ENCODE data around the gene NR6A1. TPM values are rescaled to one million over a fixed set of nuclear protein-coding genes. Genes with fewer than 3 reads are reported as not detected.

The NR6A1 gene
- total RNA-seq, 1 experiment from 2014 or later, result 0.77 TPM

DNA sequence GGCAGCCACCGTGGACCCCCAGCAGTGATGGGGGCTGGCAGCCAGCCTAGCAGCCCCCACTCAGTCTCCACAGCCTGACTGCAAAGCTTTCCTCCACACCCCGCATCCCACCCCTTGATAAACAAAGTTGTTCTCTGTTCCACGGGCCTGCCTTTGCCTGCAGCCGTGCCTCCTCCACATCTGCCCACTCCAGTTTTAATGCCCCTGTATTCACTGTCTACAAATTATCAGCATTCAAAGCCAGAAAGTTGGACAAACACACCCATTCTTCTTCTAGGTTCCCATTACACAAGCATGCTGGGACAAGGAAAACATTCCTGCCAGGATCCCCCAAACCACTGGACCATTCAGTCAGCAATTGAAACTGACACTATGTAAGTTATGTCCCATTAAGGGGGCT lies 240.9 kb downstream of the NR6A1 start:
- H3K27me3 ChIP-seq (ENCODE audit: low read length), result no peaks in the 10 kb centered on the region
- no peak overlapping the region for H3K4me3 ChIP-seq (ENCODE audit: low read length)
- no peak for ATAC-seq
- H3K9me2 ChIP-seq (replicated peaks; ENCODE audit: low read length), result no peaks in the 10 kb centered on the region
- no peaks in the 10 kb centered on the region for H3K9me3 ChIP-seq (ENCODE audit: low read length)
- no peaks in the 10 kb centered on the region for H3K36me3 ChIP-seq (ENCODE audit: low read depth, low read length)
- no peaks in the 10 kb centered on the region for H3F3A ChIP-seq (ENCODE audit: low read length, unreplicated experiment)
- H3K9ac ChIP-seq (ENCODE audit: low read length), result no peak overlapping the region
- H3K27ac ChIP-seq (ENCODE audit: low read length), result no peak overlapping the region
- no peak overlapping the region for H2AFZ ChIP-seq (ENCODE audit: low read length)
- intact Hi-C loops (cut with micrococcal nuclease), result no loop called here
- ChIA-PET POLR2A (ENCODE audit: unreplicated experiment) (no interaction called here), CTCF (no interaction called here)
- no peak for DNase-seq
- H3K4me1 ChIP-seq (ENCODE audit: insufficient read depth, low read length), result peaks cover 7% of the 10 kb centered on the region
- H3K4me2 ChIP-seq (ENCODE audit: low read length), result no peak overlapping the region
- no peaks in the 10 kb centered on the region for H4K20me1 ChIP-seq (ENCODE audit: low read length)
- no peaks in the 10 kb centered on the region for H3K79me2 ChIP-seq (ENCODE audit: low read length)
- TF ChIP-seq, protein P1, sequence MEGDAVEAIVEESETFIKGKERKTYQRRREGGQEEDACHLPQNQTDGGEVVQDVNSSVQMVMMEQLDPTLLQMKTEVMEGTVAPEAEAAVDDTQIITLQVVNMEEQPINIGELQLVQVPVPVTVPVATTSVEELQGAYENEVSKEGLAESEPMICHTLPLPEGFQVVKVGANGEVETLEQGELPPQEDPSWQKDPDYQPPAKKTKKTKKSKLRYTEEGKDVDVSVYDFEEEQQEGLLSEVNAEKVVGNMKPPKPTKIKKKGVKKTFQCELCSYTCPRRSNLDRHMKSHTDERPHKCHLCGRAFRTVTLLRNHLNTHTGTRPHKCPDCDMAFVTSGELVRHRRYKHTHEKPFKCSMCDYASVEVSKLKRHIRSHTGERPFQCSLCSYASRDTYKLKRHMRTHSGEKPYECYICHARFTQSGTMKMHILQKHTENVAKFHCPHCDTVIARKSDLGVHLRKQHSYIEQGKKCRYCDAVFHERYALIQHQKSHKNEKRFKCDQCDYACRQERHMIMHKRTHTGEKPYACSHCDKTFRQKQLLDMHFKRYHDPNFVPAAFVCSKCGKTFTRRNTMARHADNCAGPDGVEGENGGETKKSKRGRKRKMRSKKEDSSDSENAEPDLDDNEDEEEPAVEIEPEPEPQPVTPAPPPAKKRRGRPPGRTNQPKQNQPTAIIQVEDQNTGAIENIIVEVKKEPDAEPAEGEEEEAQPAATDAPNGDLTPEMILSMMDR (conservative IDR thresholded peaks at IDR 0.05; ENCODE audit: low read depth, low read length), result no peak
- TF ChIP-seq EZH2phosphoT487 (IDR thresholded peaks at IDR 0.05; ENCODE audit: borderline replicate concordance, low read length), result no peak
- TF ChIP-seq EZH2 (IDR thresholded peaks at IDR 0.05; ENCODE audit: low read length, unreplicated experiment), result no peak
- no TSS peak for BruUV-seq (replicated peaks)

DNA sequence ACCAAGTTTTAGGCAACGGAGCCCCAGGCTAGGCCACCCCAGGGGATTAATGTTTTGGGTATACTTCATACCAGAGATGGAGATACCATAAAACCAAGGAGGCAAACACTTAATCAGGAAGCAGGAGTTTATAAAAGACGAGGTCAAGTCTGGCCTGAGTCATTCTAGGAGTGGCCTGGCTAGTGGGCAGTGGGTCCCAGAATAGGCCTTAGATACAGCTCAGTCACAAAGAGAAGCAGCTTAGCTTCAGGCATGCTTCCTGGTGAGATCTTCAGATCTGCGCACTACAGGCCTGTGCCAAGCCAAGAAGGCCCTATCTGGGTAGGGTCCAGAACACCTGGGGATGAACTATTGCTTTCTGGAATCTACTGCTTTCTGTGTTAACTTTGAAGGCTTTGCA lies 243.3 kb downstream of the NR6A1 start:
- BruUV-seq (replicated peaks), result no TSS peak
- Histone ChIP-seq H3K4me3 (ENCODE audit: low read length) (no peak overlapping the region), H3K9me3 (ENCODE audit: low read length) (no peaks in the 10 kb centered on the region), H3K36me3 (ENCODE audit: low read depth, low read length) (no peaks in the 10 kb centered on the region), H3K27me3 (ENCODE audit: low read length) (no peaks in the 10 kb centered on the region), H3K4me1 (ENCODE audit: insufficient read depth, low read length) (peaks cover 7% of the 10 kb centered on the region), H4K20me1 (ENCODE audit: low read length) (no peaks in the 10 kb centered on the region), H3K9me2 (replicated peaks; ENCODE audit: low read length) (no peaks in the 10 kb centered on the region), H3K27ac (ENCODE audit: low read length) (no peak overlapping the region), H3K79me2 (ENCODE audit: low read length) (no peaks in the 10 kb centered on the region), H3K9ac (ENCODE audit: low read length) (no peak overlapping the region), H2AFZ (ENCODE audit: low read length) (no peak overlapping the region), H3F3A (ENCODE audit: low read length, unreplicated experiment) (no peaks in the 10 kb centered on the region), H3K4me2 (ENCODE audit: low read length) (no peak overlapping the region)
- intact Hi-C loops (cut with micrococcal nuclease), result no loop called here
- CTCF ChIA-PET, result interaction anchor here (0.5 kb wide), 1 partner anchor 476 kb away, joined by 8 read pairs; no protein-coding TSS in a partner anchor
- peak; percentile 10 for DNase-seq
- POLR2A ChIA-PET (ENCODE audit: unreplicated experiment), result no interaction called here
- TF ChIP-seq, protein P1 (conservative IDR thresholded peaks at IDR 0.05; ENCODE audit: low read depth, low read length), result no peak
- TF ChIP-seq EZH2phosphoT487 (IDR thresholded peaks at IDR 0.05; ENCODE audit: borderline replicate concordance, low read length), result no peak
- no peak for TF ChIP-seq EZH2 (IDR thresholded peaks at IDR 0.05; ENCODE audit: low read length, unreplicated experiment)
- peak; percentile 99 for ATAC-seq

DNA sequence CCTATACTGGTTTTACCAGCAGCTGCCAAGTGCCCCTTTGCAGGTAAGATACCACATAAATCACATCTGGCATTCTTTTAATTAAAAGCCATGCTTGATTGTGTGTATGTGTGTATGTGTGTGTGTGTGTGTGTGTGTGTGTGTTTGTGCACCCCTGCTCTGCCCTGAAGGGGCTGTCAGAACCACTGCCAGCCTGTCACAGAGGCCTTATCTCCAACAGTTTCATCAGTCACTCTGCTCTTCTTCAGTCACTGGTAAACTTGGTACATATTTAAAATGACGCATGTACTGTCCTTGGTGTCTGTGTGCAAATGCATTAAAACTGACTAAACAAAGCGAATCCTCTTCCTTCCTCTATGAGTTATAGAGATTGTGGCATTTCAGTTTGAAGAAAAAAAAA lies 244.9 kb downstream of the NR6A1 start:
- CTCF ChIA-PET, result no interaction called here
- no peaks in the 10 kb centered on the region for H3K9me2 ChIP-seq (replicated peaks; ENCODE audit: low read length)

More for the DNA sequence above, 244.9 kb downstream of the NR6A1 start:
- intact Hi-C loops (cut with micrococcal nuclease), result no loop called here
- no TSS peak for BruUV-seq (replicated peaks)
- Histone ChIP-seq H3K36me3 (ENCODE audit: low read depth, low read length) (no peaks in the 10 kb centered on the region), H3K27ac (ENCODE audit: low read length) (no peak overlapping the region), H4K20me1 (ENCODE audit: low read length) (no peaks in the 10 kb centered on the region), H3K4me2 (ENCODE audit: low read length) (no peak overlapping the region), H3K79me2 (ENCODE audit: low read length) (no peaks in the 10 kb centered on the region), H3K9ac (ENCODE audit: low read length) (no peak overlapping the region), H3F3A (ENCODE audit: low read length, unreplicated experiment) (no peaks in the 10 kb centered on the region), H3K9me3 (ENCODE audit: low read length) (no peaks in the 10 kb centered on the region), H3K4me3 (ENCODE audit: low read length) (no peak overlapping the region), H3K27me3 (ENCODE audit: low read length) (no peaks in the 10 kb centered on the region), H3K4me1 (ENCODE audit: insufficient read depth, low read length) (peaks cover 7% of the 10 kb centered on the region), H2AFZ (ENCODE audit: low read length) (no peak overlapping the region)
- POLR2A ChIA-PET (ENCODE audit: unreplicated experiment), result no interaction called here
- TF ChIP-seq EZH2 (IDR thresholded peaks at IDR 0.05; ENCODE audit: low read length, unreplicated experiment) (no peak), EZH2phosphoT487 (IDR thresholded peaks at IDR 0.05; ENCODE audit: borderline replicate concordance, low read length) (no peak)
- TF ChIP-seq, protein P1 (conservative IDR thresholded peaks at IDR 0.05; ENCODE audit: low read depth, low read length), result no peak
- ATAC-seq, result no peak
- no peak for DNase-seq
